ENCODE data around the gene PEX14. TPM values are rescaled to one million over a fixed set of nuclear protein-coding genes. Genes with fewer than 3 reads are reported as not detected.

PEX14 gene
- total and polyA plus RNA-seq, 9 of the 15 experiments (the other 6 are each of a cell fraction or from before 2014, with no cell fraction given) = 2.6 to 45.7 (median 22.7) TPM

- TF ChIP-seq MCM5 (IDR thresholded peaks at IDR 0.05; ENCODE audit: low read depth) = no peak
- TF ChIP-seq ZNF583 (CRISPR knock-in tag; IDR thresholded peaks at IDR 0.05) = no peak
- no peak for TF ChIP-seq FOXA1 (IDR thresholded peaks at IDR 0.05; ENCODE audit: borderline replicate concordance)
- peak; percentile 53; the same call in 1 of the 2 replicates for TF ChIP-seq TFAP4 (CRISPR knock-in tag; IDR thresholded peaks at IDR 0.05; ENCODE audit: borderline replicate concordance)
- TF ChIP-seq ZNF589 (CRISPR knock-in tag; IDR thresholded peaks at IDR 0.05; ENCODE audit: low read depth) = peak; percentile 87; the same call in 1 of the 2 replicates
- peak; percentile 79; the same call in 1 of the 2 replicates for TF ChIP-seq ATF2 (CRISPR knock-in tag; IDR thresholded peaks at IDR 0.05)
- no peak for TF ChIP-seq STAT5A (IDR thresholded peaks at IDR 0.05; ENCODE audit: borderline replicate concordance, low read length)
- TF ChIP-seq ATF1 (CRISPR knock-in tag; IDR thresholded peaks at IDR 0.05) = no peak
- TF ChIP-seq ATF1 (tag; IDR thresholded peaks at IDR 0.05) = peak; percentile 52
- TF ChIP-seq MBD2 (IDR thresholded peaks at IDR 0.05; ENCODE audit: borderline replicate concordance, low read depth) = no peak
- no peak for TF ChIP-seq IFI16 (CRISPR knock-in tag; IDR thresholded peaks at IDR 0.05)
- TF ChIP-seq ZNF311 (CRISPR knock-in tag; IDR thresholded peaks at IDR 0.05) = 0 out of 2 replicates have a peak, but pooled peaks have one; percentile 14
- TF ChIP-seq ZNF512 (tag; IDR thresholded peaks at IDR 0.05) = no peak
- TF ChIP-seq ZNF280A (IDR thresholded peaks at IDR 0.05; ENCODE audit: low read depth, partially characterized antibody) = no peak
- TF ChIP-seq ELF1 (tag; IDR thresholded peaks at IDR 0.05) = no peak
- no peak for TF ChIP-seq NONO (IDR thresholded peaks at IDR 0.05; ENCODE audit: low read depth in 2 of 2, low read length in 1 of 2)
- no peak for TF ChIP-seq U2AF2 (optimal IDR thresholded peaks at IDR 0.05; ENCODE audit: low read depth, low read length)
- peak; percentile 21; the same call in 1 of the 2 replicates for TF ChIP-seq CEBPB (tag; IDR thresholded peaks at IDR 0.05)
- no peak for TF ChIP-seq FOXM1 (IDR thresholded peaks at IDR 0.05; ENCODE audit: low read depth)
- no peak for TF ChIP-seq FOXM1 (CRISPR knock-in tag; IDR thresholded peaks at IDR 0.05; ENCODE audit: low read depth)
- no peak for TF ChIP-seq RBBP5 (IDR thresholded peaks at IDR 0.05; ENCODE audit: borderline replicate concordance, insufficient read depth, low read length, poor library complexity, severe bottlenecking)
- peak; percentile 19; the same call in 1 of the 2 replicates for TF ChIP-seq ZBTB33 (CRISPR knock-in tag; IDR thresholded peaks at IDR 0.05)
Measured at GRCh38 chr1:10556430-10557005, 81.8 kb downstream of the PEX14 start (continued).
